HepG2 (cell line): ENCODE data around the gene TMEM187. TPM values are rescaled to one million over a fixed set of nuclear protein-coding genes. Genes with fewer than 3 reads are reported as not detected.

Source experiments
- ATAC-seq: fragments of 200-7000 bp; cut with Tn5 transposase; 3 replicates; pipeline ENCODE4 v1.9.1; 2020; ENCODE audit warnings: mild to moderate bottlenecking, moderate library complexity
- BruUV-seq: library from RNA; stranded (reverse); fragments of 400-500 nt; replicated peaks from 2 replicates; lab custom pipeline; 2021; lab: Mats Ljungman, UMichigan
- CTCF ChIA-PET: fragments of 300-600 bp; formaldehyde crosslinking; extraction: SDS; loops from one replicate; lab custom pipeline; 2021; ENCODE audit warnings: low total read pairs, inconsistent platforms, low intra/inter-chr PET ratio; lab: Yijun Ruan, JAX
- POLR2A ChIA-PET: fragments of 350-600 bp; sonication (Branson Sonifier 250); formaldehyde crosslinking; loops from one replicate; lab custom pipeline; 2020; ENCODE audit warnings: antibody characterized with exemption, inconsistent platforms; lab: Yijun Ruan, JAX
- DNase-seq: peaks from one replicate; pipeline ENCODE4 v3.0.0-alpha.2; 2015; ENCODE audit warnings: low spot score
- FAIRE-seq: peaks from 3 replicates; lab custom pipeline; 2011; peaks lifted over from hg19 to GRCh38; lab: Jason Lieb, UNC
- H2AFZ ChIP-seq: one replicate; pipeline ENCODE4 v1.6.1; 2011; ENCODE audit warnings: low read length, inconsistent platforms
- H3K27ac ChIP-seq: fragments of 300-600 bp; 3 replicates; pipeline ENCODE4 v1.8.0; 2011; ENCODE audit warnings: mixed run types, mild to moderate bottlenecking, mixed read lengths, low read length, inconsistent platforms; ENCODE audit not compliant: insufficient read depth; ENCODE audit errors: extremely low read length
- H3K27me3 ChIP-seq, 2 experiments: fragments of 200-600 bp in 1 of 2; 2 replicates in 1 of 2; 3 replicates in 1 of 2; pipeline versions ENCODE4 v1.6.0 to v1.8.0; 2011; ENCODE audit warnings: low read length in 2 of 2, mild to moderate bottlenecking in 2 of 2, moderate library complexity in 2 of 2, inconsistent platforms in 1 of 2; ENCODE audit not compliant: insufficient read depth in 2 of 2, control insufficient read depth in 1 of 2
- H3K36me3 ChIP-seq, 2 experiments: fragments of 200-600 bp in 1 of 2; replicated peaks in 1 of 2; 2 replicates in 1 of 2; 3 replicates in 1 of 2; pipeline versions ENCODE4 v1.5.1 to v1.8.0; 2011; ENCODE audit warnings: low read length in 2 of 2, inconsistent platforms in 1 of 2; ENCODE audit not compliant: insufficient read depth in 2 of 2, control insufficient read depth in 1 of 2
- H3K4me1 ChIP-seq: 2 replicates; pipeline ENCODE4 v1.5.1; 2012; ENCODE audit warnings: low read length, inconsistent platforms; ENCODE audit not compliant: insufficient read depth
- H3K4me2 ChIP-seq: 2 replicates; pipeline ENCODE4 v1.6.0; 2011; ENCODE audit warnings: low read depth, low read length, inconsistent platforms
- H3K4me3 ChIP-seq, 3 experiments: fragments of 200-600 bp in 1 of 3; sonication (generic), shearing (Covaris generic) in 1 of 3; replicated peaks in 1 of 3; 2 replicates each; pipeline ENCODE4 v1.5.1; 2011 to 2016; ENCODE audit warnings: low read length in 3 of 3, inconsistent platforms in 2 of 3, low read depth in 2 of 3, mild to moderate bottlenecking in 2 of 3, control low read depth in 1 of 3, mixed read lengths in 1 of 3; ENCODE audit not compliant: insufficient read depth in 1 of 3
- H3K79me2 ChIP-seq: one replicate; pipeline ENCODE4 v1.6.1; 2011; ENCODE audit warnings: low read length, inconsistent platforms; ENCODE audit not compliant: insufficient read depth
- H3K9ac ChIP-seq: 2 replicates; pipeline ENCODE4 v1.6.0; 2011; ENCODE audit warnings: mild to moderate bottlenecking, low read depth, low read length, inconsistent platforms; ENCODE audit not compliant: insufficient read depth
- H3K9me3 ChIP-seq: 2 replicates; pipeline ENCODE4 v1.5.1; 2012; ENCODE audit warnings: mild to moderate bottlenecking, low read length
- H4K20me1 ChIP-seq: 2 replicates; pipeline ENCODE4 v1.6.0; 2011; ENCODE audit warnings: inconsistent platforms, mild to moderate bottlenecking, low read length, moderate library complexity; ENCODE audit not compliant: insufficient read depth
- AGO2 ChIP-seq: fragments of 200-400 bp; formaldehyde crosslinking; optimal IDR thresholded peaks from 2 replicates; pipeline ENCODE3; 2017; ENCODE audit warnings: mild to moderate bottlenecking, low read depth, low read length, moderate library complexity
- CEBPB ChIP-seq: IDR thresholded peaks from 2 replicates; pipeline ENCODE4 v1.6.1; 2011; ENCODE audit warnings: low read depth, low read length, improper control_type of control experiment, borderline replicate concordance
- JDP2 ChIP-seq: sonication (generic); formaldehyde crosslinking; IDR thresholded peaks from 2 replicates; pipeline ENCODE4 v1.8.1; 2022; ENCODE audit warnings: missing genetic modification reagents, borderline replicate concordance
- WGBS: methylation state at CpG from one replicate; pipeline ENCODE4 v1.1.6; 2017; ENCODE audit warnings: low lambda C conversion rate; 5-methylcytosine and 5-hydroxymethylcytosine counted together
- in situ Hi-C: cut with HindIII; loops from 2 replicates; pipeline ENCODE4 v1.10.0; 2017; ENCODE audit warnings: low pct_unique_long_range_greater_than_20kb; ENCODE audit not compliant: extremely low pct_ligation_motif_present
- intact Hi-C: fragments of 100-400 bp; cut with micrococcal nuclease; formaldehyde crosslinking; loops from one replicate; pipeline ENCODE4 v1.10.0; 2022; ENCODE audit not compliant: unreplicated experiment
- polyA plus RNA-seq, 8 experiments: library from polyadenylated mRNA; depleted of rRNA in 3 of 8; stranded (reverse) in 7 of 8; unstranded in 1 of 8; fragments of >200 nt; fragmentation: Illumina TruSeq in 4 of 8; extraction: Trizol in 4 of 8; gene quantifications; 2 replicates each; pipeline versions ENCODE4 v1.2.1 to v1.2.3, GENCODE V29; 2011 to 2016; ENCODE audit warnings: low read depth in 4 of 8, missing spikeins in 1 of 8, mixed read lengths in 1 of 8; ENCODE audit not compliant: insufficient read depth in 1 of 8
- total RNA-seq, 5 experiments: library from RNA; depleted of rRNA; stranded (reverse); fragments of >200 nt; fragmentation: Illumina TruSeq; extraction: Trizol; gene quantifications; 2 replicates each; pipeline ENCODE4 v1.2.3, GENCODE V29; 2016; ENCODE audit warnings: low read depth in 1 of 5
- TF ChIP-seq, protein P1 (sequence below): sonication (generic); formaldehyde crosslinking; IDR thresholded peaks from 2 replicates; pipeline ENCODE4 v1.5.1; 2020; ENCODE audit warnings: mild to moderate bottlenecking, missing genetic modification reagents, moderate library complexity
- TF ChIP-seq, protein P2 (sequence below): sonication (generic); formaldehyde crosslinking; IDR thresholded peaks from 2 replicates; pipeline ENCODE4 v1.5.0; 2020; ENCODE audit warnings: mild to moderate bottlenecking, missing genetic modification reagents
- TF ChIP-seq, protein P3 (sequence below): sonication (generic); formaldehyde crosslinking; IDR thresholded peaks from 2 replicates; pipeline ENCODE4 v1.5.0; 2020; ENCODE audit warnings: mild to moderate bottlenecking, missing genetic modification reagents, moderate library complexity
- TF ChIP-seq, protein P4 (sequence below): sonication (generic); formaldehyde crosslinking; IDR thresholded peaks from 2 replicates; pipeline ENCODE4 v1.5.0; 2020; ENCODE audit warnings: missing genetic modification reagents
- TF ChIP-seq, protein P5 (sequence below): sonication (generic); formaldehyde crosslinking; IDR thresholded peaks from 2 replicates; pipeline ENCODE4 v1.4.0; 2020; ENCODE audit warnings: missing genetic modification reagents, borderline replicate concordance

The TMEM187 gene
- total and polyA plus RNA-seq, 2 of the 13 experiments (the other 11 are each of a cell fraction or from before 2014, with no cell fraction given), result 2.2 to 6.2 TPM

DNA sequence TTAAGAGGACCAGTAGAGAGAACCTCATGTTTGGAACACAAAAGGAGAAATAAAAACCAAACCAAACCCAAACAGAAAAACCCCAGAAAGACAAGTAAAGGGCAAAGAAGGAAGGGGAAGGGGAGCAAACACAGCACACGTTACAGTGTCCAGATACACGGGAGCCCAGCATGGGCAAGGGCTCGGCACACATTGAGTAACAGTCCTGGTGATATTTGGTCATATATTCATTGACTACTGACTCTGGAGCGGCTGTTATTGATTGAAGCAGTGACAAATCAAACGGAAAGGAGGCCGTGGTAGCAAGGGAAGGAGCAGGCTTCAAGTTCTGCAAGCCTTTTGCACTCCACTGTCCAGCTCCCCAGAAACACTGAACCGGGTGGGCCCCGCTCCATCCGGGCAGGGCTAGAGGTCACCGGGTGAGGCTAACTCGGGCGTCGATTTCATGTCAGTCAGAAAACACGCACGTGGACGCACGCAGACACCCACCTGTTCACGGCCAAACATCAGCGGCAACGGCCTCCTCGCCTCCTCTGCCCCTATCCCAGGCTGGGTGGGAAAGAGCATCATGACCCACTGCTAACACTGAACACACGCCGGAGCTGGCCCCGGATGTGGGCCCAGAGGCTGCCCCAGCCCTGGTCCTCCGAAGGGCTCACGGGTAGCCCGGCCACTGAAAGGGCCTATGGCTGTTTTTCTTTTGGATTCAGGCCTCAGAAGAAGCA lies 50.9 kb downstream of the TMEM187 start (continued):
- TF ChIP-seq, protein P1, sequence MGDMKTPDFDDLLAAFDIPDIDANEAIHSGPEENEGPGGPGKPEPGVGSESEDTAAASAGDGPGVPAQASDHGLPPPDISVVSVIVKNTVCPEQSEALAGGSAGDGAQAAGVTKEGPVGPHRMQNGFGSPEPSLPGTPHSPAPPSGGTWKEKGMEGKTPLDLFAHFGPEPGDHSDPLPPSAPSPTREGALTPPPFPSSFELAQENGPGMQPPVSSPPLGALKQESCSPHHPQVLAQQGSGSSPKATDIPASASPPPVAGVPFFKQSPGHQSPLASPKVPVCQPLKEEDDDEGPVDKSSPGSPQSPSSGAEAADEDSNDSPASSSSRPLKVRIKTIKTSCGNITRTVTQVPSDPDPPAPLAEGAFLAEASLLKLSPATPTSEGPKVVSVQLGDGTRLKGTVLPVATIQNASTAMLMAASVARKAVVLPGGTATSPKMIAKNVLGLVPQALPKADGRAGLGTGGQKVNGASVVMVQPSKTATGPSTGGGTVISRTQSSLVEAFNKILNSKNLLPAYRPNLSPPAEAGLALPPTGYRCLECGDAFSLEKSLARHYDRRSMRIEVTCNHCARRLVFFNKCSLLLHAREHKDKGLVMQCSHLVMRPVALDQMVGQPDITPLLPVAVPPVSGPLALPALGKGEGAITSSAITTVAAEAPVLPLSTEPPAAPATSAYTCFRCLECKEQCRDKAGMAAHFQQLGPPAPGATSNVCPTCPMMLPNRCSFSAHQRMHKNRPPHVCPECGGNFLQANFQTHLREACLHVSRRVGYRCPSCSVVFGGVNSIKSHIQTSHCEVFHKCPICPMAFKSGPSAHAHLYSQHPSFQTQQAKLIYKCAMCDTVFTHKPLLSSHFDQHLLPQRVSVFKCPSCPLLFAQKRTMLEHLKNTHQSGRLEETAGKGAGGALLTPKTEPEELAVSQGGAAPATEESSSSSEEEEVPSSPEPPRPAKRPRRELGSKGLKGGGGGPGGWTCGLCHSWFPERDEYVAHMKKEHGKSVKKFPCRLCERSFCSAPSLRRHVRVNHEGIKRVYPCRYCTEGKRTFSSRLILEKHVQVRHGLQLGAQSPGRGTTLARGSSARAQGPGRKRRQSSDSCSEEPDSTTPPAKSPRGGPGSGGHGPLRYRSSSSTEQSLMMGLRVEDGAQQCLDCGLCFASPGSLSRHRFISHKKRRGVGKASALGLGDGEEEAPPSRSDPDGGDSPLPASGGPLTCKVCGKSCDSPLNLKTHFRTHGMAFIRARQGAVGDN (CRISPR knock-in tag), result peak; percentile 64
- TF ChIP-seq AGO2, result peak; percentile 22
- TF ChIP-seq, protein P2, sequence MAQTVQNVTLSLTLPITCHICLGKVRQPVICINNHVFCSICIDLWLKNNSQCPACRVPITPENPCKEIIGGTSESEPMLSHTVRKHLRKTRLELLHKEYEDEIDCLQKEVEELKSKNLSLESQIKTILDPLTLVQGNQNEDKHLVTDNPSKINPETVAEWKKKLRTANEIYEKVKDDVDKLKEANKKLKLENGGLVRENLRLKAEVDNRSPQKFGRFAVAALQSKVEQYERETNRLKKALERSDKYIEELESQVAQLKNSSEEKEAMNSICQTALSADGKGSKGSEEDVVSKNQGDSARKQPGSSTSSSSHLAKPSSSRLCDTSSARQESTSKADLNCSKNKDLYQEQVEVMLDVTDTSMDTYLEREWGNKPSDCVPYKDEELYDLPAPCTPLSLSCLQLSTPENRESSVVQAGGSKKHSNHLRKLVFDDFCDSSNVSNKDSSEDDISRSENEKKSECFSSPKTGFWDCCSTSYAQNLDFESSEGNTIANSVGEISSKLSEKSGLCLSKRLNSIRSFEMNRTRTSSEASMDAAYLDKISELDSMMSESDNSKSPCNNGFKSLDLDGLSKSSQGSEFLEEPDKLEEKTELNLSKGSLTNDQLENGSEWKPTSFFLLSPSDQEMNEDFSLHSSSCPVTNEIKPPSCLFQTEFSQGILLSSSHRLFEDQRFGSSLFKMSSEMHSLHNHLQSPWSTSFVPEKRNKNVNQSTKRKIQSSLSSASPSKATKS (CRISPR knock-in tag), result no peak
- TF ChIP-seq CEBPB, result peak; percentile 19; the same call in 1 of the 2 replicates
- TF ChIP-seq, all 625 proteins: peak for 5

DNA sequence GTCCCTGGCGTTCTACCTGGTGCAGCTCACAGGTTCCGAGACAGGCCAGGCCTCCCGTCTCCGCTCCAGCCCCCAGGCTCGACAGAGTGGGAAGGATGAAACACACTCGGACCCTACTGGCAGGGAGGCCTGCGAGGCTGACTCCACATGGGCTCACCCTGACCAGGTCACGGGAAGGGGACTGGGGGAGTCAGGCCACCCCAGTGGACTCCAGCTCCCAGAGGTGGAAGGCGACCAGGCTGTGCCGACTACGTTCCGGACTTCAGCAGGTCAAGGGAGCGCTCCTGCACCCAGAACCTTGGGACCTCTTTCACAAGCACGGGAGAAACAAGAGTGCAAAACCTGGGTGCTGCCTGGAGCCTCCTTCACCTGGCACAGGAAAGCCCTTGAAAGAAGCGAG lies 51.7 kb downstream of the TMEM187 start:
- no TSS peak for BruUV-seq
- Histone ChIP-seq H3K9ac (no peak overlapping the region), H2AFZ (no peak overlapping the region), H3K79me2 (peaks cover under 1% of the 10 kb centered on the region), H3K27ac (no peak overlapping the region), H4K20me1 (no peaks in the 10 kb centered on the region), H3K4me2 (no peak overlapping the region), H3K27me3 (no peaks in the 10 kb centered on the region), H3K36me3 (peaks cover 0 to 2% of the 10 kb centered on the region in 2 experiments; a peak in 2 of 5 replicates), H3K4me1 (peaks cover 35% of the 10 kb centered on the region), H3K9me3 (no peaks in the 10 kb centered on the region), H3K4me3 (no peak overlapping the region)
- ATAC-seq, result no peak
- in situ Hi-C loops, result no loop called here
- no peak for DNase-seq
- CTCF ChIA-PET, result no interaction called here
- intact Hi-C loops, result no loop called here
- 100% methylated on average over 4 of the region's 15 CpGs for WGBS
- no peak for FAIRE-seq
- POLR2A ChIA-PET, result interaction anchor here (1.3 kb wide), 1 partner anchor 14 kb away, joined by 3 read pairs; no protein-coding TSS in a partner anchor
- TF ChIP-seq, protein P3, sequence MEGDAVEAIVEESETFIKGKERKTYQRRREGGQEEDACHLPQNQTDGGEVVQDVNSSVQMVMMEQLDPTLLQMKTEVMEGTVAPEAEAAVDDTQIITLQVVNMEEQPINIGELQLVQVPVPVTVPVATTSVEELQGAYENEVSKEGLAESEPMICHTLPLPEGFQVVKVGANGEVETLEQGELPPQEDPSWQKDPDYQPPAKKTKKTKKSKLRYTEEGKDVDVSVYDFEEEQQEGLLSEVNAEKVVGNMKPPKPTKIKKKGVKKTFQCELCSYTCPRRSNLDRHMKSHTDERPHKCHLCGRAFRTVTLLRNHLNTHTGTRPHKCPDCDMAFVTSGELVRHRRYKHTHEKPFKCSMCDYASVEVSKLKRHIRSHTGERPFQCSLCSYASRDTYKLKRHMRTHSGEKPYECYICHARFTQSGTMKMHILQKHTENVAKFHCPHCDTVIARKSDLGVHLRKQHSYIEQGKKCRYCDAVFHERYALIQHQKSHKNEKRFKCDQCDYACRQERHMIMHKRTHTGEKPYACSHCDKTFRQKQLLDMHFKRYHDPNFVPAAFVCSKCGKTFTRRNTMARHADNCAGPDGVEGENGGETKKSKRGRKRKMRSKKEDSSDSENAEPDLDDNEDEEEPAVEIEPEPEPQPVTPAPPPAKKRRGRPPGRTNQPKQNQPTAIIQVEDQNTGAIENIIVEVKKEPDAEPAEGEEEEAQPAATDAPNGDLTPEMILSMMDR, result no peak
- TF ChIP-seq, protein P4, sequence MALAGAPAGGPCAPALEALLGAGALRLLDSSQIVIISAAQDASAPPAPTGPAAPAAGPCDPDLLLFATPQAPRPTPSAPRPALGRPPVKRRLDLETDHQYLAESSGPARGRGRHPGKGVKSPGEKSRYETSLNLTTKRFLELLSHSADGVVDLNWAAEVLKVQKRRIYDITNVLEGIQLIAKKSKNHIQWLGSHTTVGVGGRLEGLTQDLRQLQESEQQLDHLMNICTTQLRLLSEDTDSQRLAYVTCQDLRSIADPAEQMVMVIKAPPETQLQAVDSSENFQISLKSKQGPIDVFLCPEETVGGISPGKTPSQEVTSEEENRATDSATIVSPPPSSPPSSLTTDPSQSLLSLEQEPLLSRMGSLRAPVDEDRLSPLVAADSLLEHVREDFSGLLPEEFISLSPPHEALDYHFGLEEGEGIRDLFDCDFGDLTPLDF (CRISPR knock-in tag), result no peak
- no peak for TF ChIP-seq JDP2
- TF ChIP-seq, protein P5, sequence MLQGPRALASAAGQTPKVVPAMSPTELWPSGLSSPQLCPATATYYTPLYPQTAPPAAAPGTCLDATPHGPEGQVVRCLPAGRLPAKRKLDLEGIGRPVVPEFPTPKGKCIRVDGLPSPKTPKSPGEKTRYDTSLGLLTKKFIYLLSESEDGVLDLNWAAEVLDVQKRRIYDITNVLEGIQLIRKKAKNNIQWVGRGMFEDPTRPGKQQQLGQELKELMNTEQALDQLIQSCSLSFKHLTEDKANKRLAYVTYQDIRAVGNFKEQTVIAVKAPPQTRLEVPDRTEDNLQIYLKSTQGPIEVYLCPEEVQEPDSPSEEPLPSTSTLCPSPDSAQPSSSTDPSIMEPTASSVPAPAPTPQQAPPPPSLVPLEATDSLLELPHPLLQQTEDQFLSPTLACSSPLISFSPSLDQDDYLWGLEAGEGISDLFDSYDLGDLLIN (CRISPR knock-in tag), result no peak
